H1 (cell line): ENCODE results near the gene TNS3. TPM values are rescaled to one million over a fixed set of nuclear protein-coding genes. Genes with fewer than 3 reads are reported as not detected.

ENCODE experiments used
- CTCF ChIA-PET: fragments of 300-600 bp; sonication (Branson Sonifier 250); formaldehyde crosslinking; loops from one replicate; lab custom pipeline; 2021; ENCODE audit not compliant: partially characterized antibody; lab: Charles Lee
- POLR2A ChIA-PET: fragments of 300-600 bp; sonication (Branson Sonifier 250); formaldehyde crosslinking; loops from one replicate; lab custom pipeline; 2021; ENCODE audit warnings: inconsistent platforms; ENCODE audit not compliant: partially characterized antibody; lab: Charles Lee
- DNase-seq, 2 experiments: peaks; one replicate each; pipeline versions ENCODE4 v3.0.0 to v3.0.0-alpha.2; 2010 to 2022; ENCODE audit warnings: low spot score in 2 of 2, low read depth in 1 of 2, mixed read lengths in 1 of 2
- FAIRE-seq: peaks from 2 replicates; lab custom pipeline; 2011; peaks lifted over from hg19 to GRCh38; lab: Jason Lieb, UNC
- H2AFZ ChIP-seq: 2 replicates; pipeline ENCODE4 v1.8.1; 2012; ENCODE audit warnings: low read length, inconsistent platforms
- H2AK5ac ChIP-seq: 2 replicates; pipeline ENCODE4 v1.6.1; 2013; ENCODE audit warnings: low read depth, low read length
- H2BK120ac ChIP-seq: replicated peaks from 2 replicates; pipeline ENCODE3; 2013; ENCODE audit warnings: low read depth, low read length, inconsistent platforms
- H2BK12ac ChIP-seq: 2 replicates; pipeline ENCODE4 v1.6.1; 2013; ENCODE audit warnings: low read depth, low read length
- H2BK15ac ChIP-seq: 2 replicates; pipeline ENCODE4 v1.6.1; 2013; ENCODE audit warnings: low read length
- H2BK20ac ChIP-seq: 2 replicates; pipeline ENCODE4 v1.6.1; 2013; ENCODE audit warnings: low read length
- H2BK5ac ChIP-seq: 2 replicates; pipeline ENCODE4 v1.6.1; 2013; ENCODE audit warnings: low read depth, low read length
- H3K14ac ChIP-seq: 2 replicates; pipeline ENCODE4 v1.6.1; 2013; ENCODE audit warnings: inconsistent platforms; ENCODE audit not compliant: insufficient read length
- H3K18ac ChIP-seq: 2 replicates; pipeline ENCODE4 v1.6.1; 2013; ENCODE audit warnings: low read length; ENCODE audit errors: extremely low read depth
- H3K23ac ChIP-seq: 2 replicates; pipeline ENCODE4 v1.6.1; 2013; ENCODE audit warnings: inconsistent platforms; ENCODE audit not compliant: insufficient read length
- H3K23me2 ChIP-seq: 2 replicates; pipeline ENCODE4 v1.6.1; 2013; ENCODE audit warnings: low read depth, low read length
- H3K27ac ChIP-seq: 2 replicates; pipeline ENCODE4 v1.6.1; 2011; ENCODE audit warnings: low read depth, low read length, inconsistent platforms
- H3K27me3 ChIP-seq, 4 experiments: replicated peaks in 1 of 4; 1 replicate in 1 of 4; 2 replicates in 3 of 4; pipeline versions ENCODE4 v1.6.1 to v1.8.1; 2011 to 2013; ENCODE audit warnings: low read length in 3 of 4, mild to moderate bottlenecking in 3 of 4, inconsistent platforms in 2 of 4, mixed read lengths in 2 of 4, moderate library complexity in 1 of 4; ENCODE audit not compliant: control insufficient read depth in 3 of 4, insufficient read depth in 3 of 4; ENCODE audit errors: extremely low read depth in 1 of 4
- H3K36me3 ChIP-seq, 4 experiments: 2 replicates each; pipeline versions ENCODE4 v1.6.1 to v1.8.1; 2011 to 2013; ENCODE audit warnings: mild to moderate bottlenecking in 4 of 4, low read length in 3 of 4, moderate library complexity in 2 of 4, control low read depth in 1 of 4, inconsistent platforms in 1 of 4; ENCODE audit not compliant: insufficient read depth in 4 of 4, control insufficient read depth in 2 of 4
- H3K4ac ChIP-seq: replicated peaks from 2 replicates; pipeline ENCODE3; 2013; ENCODE audit warnings: low read length, low read depth, mixed read lengths, inconsistent platforms; ENCODE audit not compliant: insufficient read length
- H3K4me1 ChIP-seq, 4 experiments: replicated peaks in 1 of 4; 1 replicate in 1 of 4; 2 replicates in 3 of 4; pipeline versions ENCODE4 v1.6.1 to v1.8.1; 2011 to 2013; ENCODE audit warnings: low read length in 3 of 4, inconsistent platforms in 2 of 4, mixed read lengths in 1 of 4; ENCODE audit not compliant: insufficient read depth in 4 of 4, control insufficient read depth in 3 of 4
- H3K4me2 ChIP-seq, 2 experiments: 2 replicates each; pipeline versions ENCODE4 v1.6.1 to v1.8.1; 2011 to 2013; ENCODE audit warnings: low read depth in 2 of 2, low read length in 2 of 2, control low read depth in 1 of 2, inconsistent platforms in 1 of 2, mild to moderate bottlenecking in 1 of 2; ENCODE audit not compliant: insufficient read depth in 1 of 2
- H3K4me3 ChIP-seq, 4 experiments: fragments of 200-600, 300-600 bp in 1 of 4; sonication (generic), shearing (Covaris generic), sonication (Bioruptor Twin) in 1 of 4; 2 replicates each; pipeline versions ENCODE4 v1.5.1 to v1.8.1; 2011 to 2016; ENCODE audit warnings: low read length in 4 of 4, low read depth in 3 of 4, control low read depth in 2 of 4, inconsistent platforms in 2 of 4, mild to moderate bottlenecking in 2 of 4, mixed read lengths in 1 of 4, moderate library complexity in 1 of 4; ENCODE audit not compliant: insufficient read depth in 2 of 4; ENCODE audit errors: extremely low read depth in 1 of 4
- H3K56ac ChIP-seq: replicated peaks from 2 replicates; pipeline ENCODE3; 2013; ENCODE audit warnings: low read depth, mild to moderate bottlenecking, mixed read lengths, low read length, inconsistent platforms; ENCODE audit not compliant: insufficient read length
- H3K79me1 ChIP-seq: 2 replicates; pipeline ENCODE4 v1.6.1; 2013; ENCODE audit warnings: low read depth, low read length, control low read depth
- H3K79me2 ChIP-seq, 2 experiments: 2 replicates each; pipeline versions ENCODE4 v1.6.1 to v1.8.1; 2012 to 2013; ENCODE audit warnings: low read length in 2 of 2, mild to moderate bottlenecking in 2 of 2, inconsistent platforms in 1 of 2; ENCODE audit not compliant: insufficient read depth in 2 of 2, control insufficient read depth in 1 of 2
- H3K9ac ChIP-seq, 4 experiments: replicated peaks in 1 of 4; 1 replicate in 1 of 4; 2 replicates in 3 of 4; pipeline versions ENCODE4 v1.6.1 to v1.8.1; 2011 to 2013; ENCODE audit warnings: low read depth in 3 of 4, low read length in 3 of 4, control low read depth in 2 of 4, mild to moderate bottlenecking in 2 of 4, moderate library complexity in 2 of 4, inconsistent platforms in 1 of 4; ENCODE audit errors: extremely low read depth in 1 of 4
- H3K9me3 ChIP-seq, 2 experiments: 2 replicates each; pipeline versions ENCODE4 v1.6.1 to v1.8.1; 2012 to 2013; ENCODE audit warnings: mild to moderate bottlenecking in 2 of 2, moderate library complexity in 2 of 2, control low read depth in 1 of 2, inconsistent platforms in 1 of 2, low read depth in 1 of 2, low read length in 1 of 2, mixed read lengths in 1 of 2; ENCODE audit not compliant: insufficient read depth in 2 of 2
- H4K20me1 ChIP-seq, 2 experiments: replicated peaks in 1 of 2; 2 replicates each; pipeline versions ENCODE3 to v1.8.1; 2011 to 2013; ENCODE audit warnings: inconsistent platforms in 2 of 2, low read length in 2 of 2, mild to moderate bottlenecking in 1 of 2; ENCODE audit not compliant: insufficient read depth in 2 of 2, control insufficient read depth in 1 of 2
- H4K5ac ChIP-seq: 2 replicates; pipeline ENCODE4 v1.6.1; 2013; ENCODE audit warnings: low read length, low read depth, mixed read lengths, inconsistent platforms; ENCODE audit not compliant: insufficient read length
- H4K8ac ChIP-seq: 2 replicates; pipeline ENCODE4 v1.8.0; 2013; ENCODE audit warnings: mild to moderate bottlenecking, moderate library complexity, low read length, inconsistent platforms; ENCODE audit not compliant: insufficient read depth; ENCODE audit errors: extremely low read depth
- H4K91ac ChIP-seq: replicated peaks from 2 replicates; pipeline ENCODE3; 2013; ENCODE audit warnings: low read length, mixed read lengths, inconsistent platforms; ENCODE audit not compliant: insufficient read length
- EP300 ChIP-seq, 2 experiments: IDR thresholded peaks; 1 replicate in 1 of 2; 2 replicates in 1 of 2; pipeline ENCODE4 v1.6.1; 2011 to 2012; ENCODE audit warnings: low read depth in 2 of 2, low read length in 2 of 2, mild to moderate bottlenecking in 2 of 2, borderline replicate concordance in 1 of 2, inconsistent platforms in 1 of 2, moderate library complexity in 1 of 2
- FOSL1 ChIP-seq: IDR thresholded peaks from 2 replicates; pipeline ENCODE4 v1.6.1; 2011; ENCODE audit warnings: mild to moderate bottlenecking, low read depth, low read length, moderate library complexity; ENCODE audit not compliant: insufficient read depth
- GABPA ChIP-seq: IDR thresholded peaks from 2 replicates; pipeline ENCODE4 v1.6.1; 2011; ENCODE audit warnings: mild to moderate bottlenecking, low read length, moderate library complexity, borderline replicate concordance; ENCODE audit not compliant: insufficient read depth
- GTF2F1 ChIP-seq: IDR thresholded peaks from 2 replicates; pipeline ENCODE4 v1.6.1; 2012; ENCODE audit warnings: low read depth, low read length, improper control_type of control experiment, borderline replicate concordance
- HDAC6 ChIP-seq: IDR thresholded peaks from one replicate; pipeline ENCODE4 v1.7.1; 2012; ENCODE audit warnings: low read depth, mild to moderate bottlenecking, inconsistent platforms, low read length, moderate library complexity
- SIRT6 ChIP-seq: IDR thresholded peaks from one replicate; pipeline ENCODE4 v1.7.1; 2012; ENCODE audit warnings: low read length, inconsistent platforms
- SUZ12 ChIP-seq: fragments of 200-600 bp; sonication (generic); IDR thresholded peaks from 2 replicates; pipeline ENCODE4 v1.6.1; 2012; ENCODE audit warnings: mild to moderate bottlenecking, inconsistent platforms, low read length, moderate library complexity, mixed read lengths
- TEAD4 ChIP-seq: IDR thresholded peaks from 2 replicates; pipeline ENCODE4 v1.6.1; 2012; ENCODE audit warnings: low read depth, low read length, inconsistent platforms, mixed read lengths
- YY1 ChIP-seq: IDR thresholded peaks from 2 replicates; pipeline ENCODE4 v1.6.1; 2011; ENCODE audit warnings: low read depth, mild to moderate bottlenecking, low read length
- WGBS, 2 experiments: shearing (Covaris generic) in 1 of 2; methylation state at CpG; one replicate each; pipeline versions ENCODE4 v1.1.6 to v1.1.7; 2013 to 2015; ENCODE audit warnings: low lambda C conversion rate in 2 of 2, mixed read lengths in 2 of 2, inconsistent platforms in 1 of 2, low coverage in 1 of 2, missing lambda C conversion rate in 1 of 2; ENCODE audit not compliant: insufficient replicate concordance in 2 of 2, insufficient coverage in 1 of 2, insufficient read length in 1 of 2; ENCODE audit errors: extremely low coverage in 1 of 2, missing lambda C conversion rate in 1 of 2; 5-methylcytosine and 5-hydroxymethylcytosine counted together
- polyA plus RNA-seq, 7 experiments: library from polyadenylated mRNA; depleted of rRNA in 3 of 7; stranded (reverse) in 5 of 7; unstranded in 2 of 7; fragments of >200 nt in 5 of 7; fragments of 200-250 nt in 2 of 7; gene quantifications; 1 replicate in 5 of 7; 2 replicates in 1 of 7; 4 replicates in 1 of 7; pipeline versions ENCODE4 v1.2.1 to v1.2.3, GENCODE V29; 2011 to 2013; ENCODE audit warnings: missing spikeins in 2 of 7, mixed read lengths in 2 of 7
- total RNA-seq: library from RNA; stranded (reverse); fragmentation: NEBNext Ultra II Directional; extraction: Animal tissue kit (Norgen Biotek cat#: 25700); gene quantifications from 2 replicates; pipeline ENCODE4 v1.2.1, GENCODE V29; 2021
- TF ChIP-seq, protein P1 (sequence below): IDR thresholded peaks from 2 replicates; pipeline ENCODE4 v1.6.1; 2011; ENCODE audit warnings: low read length, improper control_type of control experiment
- TF ChIP-seq, protein P2 (sequence below): IDR thresholded peaks from 2 replicates; pipeline ENCODE4 v1.6.1; 2012; ENCODE audit warnings: low read length, inconsistent platforms

The TNS3 gene
- total and polyA plus RNA-seq, 2 of the 8 experiments (the other 6 are each of a cell fraction or from before 2014, with no cell fraction given), result 11.9 to 24.2 TPM

DNA sequence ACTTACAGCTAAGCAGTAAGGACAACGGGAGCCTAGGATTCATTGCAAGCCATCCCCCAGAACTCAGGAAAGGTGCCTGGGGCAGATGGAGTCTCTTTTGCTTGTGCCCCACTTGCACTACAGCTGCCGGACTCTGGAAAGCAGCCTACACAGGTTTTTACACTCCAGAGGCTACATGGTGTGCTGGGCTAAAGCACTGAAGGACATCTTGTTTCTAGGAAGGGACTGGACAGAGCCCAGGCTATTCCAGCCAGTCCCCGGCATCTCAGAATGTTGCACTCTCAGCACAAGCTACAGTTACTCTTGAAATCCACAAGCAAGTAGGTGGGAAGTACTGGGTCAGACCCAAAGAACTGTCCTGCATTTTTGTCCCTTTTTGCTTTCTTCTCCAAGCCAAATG is 333.1 kb downstream of the TNS3 start:
- H3K27ac ChIP-seq, result no peak overlapping the region
- H3K27me3 ChIP-seq, result peaks cover 0 to 6% (median 2%) of the 10 kb centered on the region in 4 experiments; a peak in 2 of 7 replicates
- H3K23ac ChIP-seq, result no peak overlapping the region
- H2BK20ac ChIP-seq, result no peak overlapping the region
- peaks cover 4 to 5% (median 4%) of the 10 kb centered on the region in 4 experiments for H3K4me1 ChIP-seq
- WGBS, 2 experiments, result 94% methylated on average over 3 of the region's 3 CpGs; no CpG with 5 or more reads in 1 of the 2 experiments
- no peak overlapping the region for H3K18ac ChIP-seq
- no peak overlapping the region for H3K4ac ChIP-seq
- H3K4me2 ChIP-seq, result no peak overlapping the region
- H2BK120ac ChIP-seq, result no peak overlapping the region
- H3K9me3 ChIP-seq, result no peaks in the 10 kb centered on the region
- no peak overlapping the region for H3K14ac ChIP-seq
- FAIRE-seq, result no peak
- H4K5ac ChIP-seq, result no peak overlapping the region
- H2BK12ac ChIP-seq, result no peak overlapping the region
- POLR2A ChIA-PET, result no interaction called here
- H2BK15ac ChIP-seq, result no peak overlapping the region
- H3K4me3 ChIP-seq, result no peak overlapping the region
- H3K23me2 ChIP-seq, result peaks cover 2% of the 10 kb centered on the region; the same call in 1 of the 2 replicates
- no peak overlapping the region for H2AFZ ChIP-seq
- H4K8ac ChIP-seq, result no peak overlapping the region
- CTCF ChIA-PET, result interaction anchor here (0.8 kb wide), 1 partner anchor 17 kb away, joined by 3 read pairs; no protein-coding TSS in a partner anchor
- H3K36me3 ChIP-seq, result no peaks in the 10 kb centered on the region
- DNase-seq, result no peak
- H3K9ac ChIP-seq, result no peak overlapping the region
- no peaks in the 10 kb centered on the region for H3K79me1 ChIP-seq
- H4K91ac ChIP-seq, result no peak overlapping the region
- H2AK5ac ChIP-seq, result no peak overlapping the region
- H3K79me2 ChIP-seq, result no peaks in the 10 kb centered on the region
- H2BK5ac ChIP-seq, result no peak overlapping the region
- no peak overlapping the region for H3K56ac ChIP-seq
- no peaks in the 10 kb centered on the region for H4K20me1 ChIP-seq
- TF ChIP-seq GABPA, result no peak
- no peak for TF ChIP-seq EP300 (IDR thresholded peaks at IDR 0.05; ENCODE audit: borderline replicate concordance in 1 of 2, low read depth in 2 of 2, low read length in 2 of 2)
- TF ChIP-seq SUZ12, result no peak
- TF ChIP-seq, protein P1, sequence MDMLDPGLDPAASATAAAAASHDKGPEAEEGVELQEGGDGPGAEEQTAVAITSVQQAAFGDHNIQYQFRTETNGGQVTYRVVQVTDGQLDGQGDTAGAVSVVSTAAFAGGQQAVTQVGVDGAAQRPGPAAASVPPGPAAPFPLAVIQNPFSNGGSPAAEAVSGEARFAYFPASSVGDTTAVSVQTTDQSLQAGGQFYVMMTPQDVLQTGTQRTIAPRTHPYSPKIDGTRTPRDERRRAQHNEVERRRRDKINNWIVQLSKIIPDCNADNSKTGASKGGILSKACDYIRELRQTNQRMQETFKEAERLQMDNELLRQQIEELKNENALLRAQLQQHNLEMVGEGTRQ, result no peak
- no peak for TF ChIP-seq FOSL1
- no peak for TF ChIP-seq YY1
- no peak for TF ChIP-seq SIRT6
- TF ChIP-seq TEAD4, result no peak
- TF ChIP-seq, protein P2, sequence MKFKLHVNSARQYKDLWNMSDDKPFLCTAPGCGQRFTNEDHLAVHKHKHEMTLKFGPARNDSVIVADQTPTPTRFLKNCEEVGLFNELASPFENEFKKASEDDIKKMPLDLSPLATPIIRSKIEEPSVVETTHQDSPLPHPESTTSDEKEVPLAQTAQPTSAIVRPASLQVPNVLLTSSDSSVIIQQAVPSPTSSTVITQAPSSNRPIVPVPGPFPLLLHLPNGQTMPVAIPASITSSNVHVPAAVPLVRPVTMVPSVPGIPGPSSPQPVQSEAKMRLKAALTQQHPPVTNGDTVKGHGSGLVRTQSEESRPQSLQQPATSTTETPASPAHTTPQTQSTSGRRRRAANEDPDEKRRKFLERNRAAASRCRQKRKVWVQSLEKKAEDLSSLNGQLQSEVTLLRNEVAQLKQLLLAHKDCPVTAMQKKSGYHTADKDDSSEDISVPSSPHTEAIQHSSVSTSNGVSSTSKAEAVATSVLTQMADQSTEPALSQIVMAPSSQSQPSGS, result no peak
- TF ChIP-seq GTF2F1, result no peak
- no peak for TF ChIP-seq HDAC6
